ENCODE measurements around the gene PLK4. TPM values are rescaled to one million over a fixed set of nuclear protein-coding genes. Genes with fewer than 3 reads are reported as not detected.

The PLK4 gene
- total and polyA plus RNA-seq, 2 of the 4 experiments (the other 2 are of a cell fraction), result 11.2 to 15.1 TPM

DNA sequence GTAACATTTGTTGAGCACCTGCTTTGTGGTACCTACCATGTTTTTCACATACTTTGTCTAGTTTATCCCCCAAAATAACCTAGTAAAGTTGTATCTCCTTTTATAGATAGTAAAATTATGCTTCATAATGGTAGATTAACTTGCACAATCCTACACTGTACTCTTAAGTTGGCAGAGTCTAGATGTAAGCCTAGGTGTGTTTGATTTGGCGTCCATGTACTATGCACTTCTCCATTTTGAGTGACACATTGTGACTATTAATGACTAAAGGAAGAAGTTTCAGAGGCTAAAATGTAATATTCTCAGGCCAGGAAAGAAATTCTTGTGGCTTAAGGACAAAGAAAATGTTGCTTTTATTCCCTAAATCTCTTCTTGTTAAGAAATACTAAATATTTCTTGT, 15.4 kb downstream of the PLK4 start:
- H3K27me3 ChIP-seq (ENCODE audit: control insufficient read depth, insufficient read depth, low read length), result no peaks in the 10 kb centered on the region
- H3K23ac ChIP-seq (ENCODE audit: low read depth, low read length), result no peak overlapping the region
- no peak overlapping the region for H2BK15ac ChIP-seq (ENCODE audit: low read depth, low read length)
- no CpG with 5 or more reads among the region's 1 CpG for WGBS, 2 experiments (ENCODE audit: extremely low coverage in 2 of 2, insufficient read length in 1 of 2)
- no peak overlapping the region for H3K4me3 ChIP-seq (ENCODE audit: insufficient read depth, low read depth, low read length)
- H2AK5ac ChIP-seq (ENCODE audit: low read depth, low read length), result no peak overlapping the region
- H2AFZ ChIP-seq (replicated peaks; ENCODE audit: low read length, poor library complexity), result no peak overlapping the region
- no peak for TF ChIP-seq RAD21 (IDR thresholded peaks at IDR 0.05; ENCODE audit: low read length)
- TF ChIP-seq RFX5 (IDR thresholded peaks at IDR 0.05; ENCODE audit: low read depth, low read length), result no peak
- no peak for TF ChIP-seq NFE2L2 (IDR thresholded peaks at IDR 0.05; ENCODE audit: low read depth, low read length)
- TF ChIP-seq BHLHE40 (IDR thresholded peaks at IDR 0.05; ENCODE audit: low read depth, low read length), result no peak
- no peak for TF ChIP-seq MAFK (IDR thresholded peaks at IDR 0.05; ENCODE audit: low read depth, low read length)
- no peak for TF ChIP-seq CHD1 (IDR thresholded peaks at IDR 0.05; ENCODE audit: low read depth, low read length)
- TF ChIP-seq CEBPB (IDR thresholded peaks at IDR 0.05; ENCODE audit: low read depth, low read length), result no peak
- TF ChIP-seq USF2 (IDR thresholded peaks at IDR 0.05; ENCODE audit: low read depth, low read length), result no peak
- no peak for TF ChIP-seq CTCF (conservative IDR thresholded peaks at IDR 0.05; ENCODE audit: low read depth, low read length)
- TF ChIP-seq RCOR1 (IDR thresholded peaks at IDR 0.05; ENCODE audit: insufficient replicate concordance, low read length), result no peak
- TF ChIP-seq MXI1 (IDR thresholded peaks at IDR 0.05; ENCODE audit: borderline replicate concordance, low read depth, low read length), result no peak
- no peak for TF ChIP-seq SMC3 (IDR thresholded peaks at IDR 0.05; ENCODE audit: low read depth, low read length)
- TF ChIP-seq POLR2A (IDR thresholded peaks at IDR 0.05; ENCODE audit: low read depth, low read length), result no peak
- no peak for TF ChIP-seq MAZ (IDR thresholded peaks at IDR 0.05; ENCODE audit: borderline replicate concordance, low read depth, low read length)
- TF ChIP-seq, protein P1, sequence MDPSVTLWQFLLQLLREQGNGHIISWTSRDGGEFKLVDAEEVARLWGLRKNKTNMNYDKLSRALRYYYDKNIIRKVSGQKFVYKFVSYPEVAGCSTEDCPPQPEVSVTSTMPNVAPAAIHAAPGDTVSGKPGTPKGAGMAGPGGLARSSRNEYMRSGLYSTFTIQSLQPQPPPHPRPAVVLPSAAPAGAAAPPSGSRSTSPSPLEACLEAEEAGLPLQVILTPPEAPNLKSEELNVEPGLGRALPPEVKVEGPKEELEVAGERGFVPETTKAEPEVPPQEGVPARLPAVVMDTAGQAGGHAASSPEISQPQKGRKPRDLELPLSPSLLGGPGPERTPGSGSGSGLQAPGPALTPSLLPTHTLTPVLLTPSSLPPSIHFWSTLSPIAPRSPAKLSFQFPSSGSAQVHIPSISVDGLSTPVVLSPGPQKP (IDR thresholded peaks at IDR 0.05; ENCODE audit: borderline replicate concordance, low read depth, low read length), result no peak
- TF ChIP-seq FOS (IDR thresholded peaks at IDR 0.05; ENCODE audit: low read depth, low read length), result no peak
- in situ Hi-C loops (cut with MboI; ENCODE audit: low sequenced_read_pairs) (no loop called here), dilution Hi-C loops (cut with HindIII; ENCODE audit: low sequenced_read_pairs, unreplicated experiment) (no loop called here), intact Hi-C loops (cut with micrococcal nuclease) (no loop called here)
- H3K18ac ChIP-seq (ENCODE audit: low read depth, low read length), result no peak overlapping the region
- H3K4me2 ChIP-seq (ENCODE audit: low read depth, low read length), result no peak overlapping the region
- no peak overlapping the region for H3K27ac ChIP-seq (ENCODE audit: insufficient read depth, low read length)
- H2BK120ac ChIP-seq (ENCODE audit: low read depth, low read length), result no peak overlapping the region
- ATAC-seq (ENCODE audit: low read depth), result no peak
- H3K9ac ChIP-seq (ENCODE audit: low read depth, low read length), result no peak overlapping the region
- no peak overlapping the region for H4K8ac ChIP-seq (ENCODE audit: low read depth in 2 of 2, low read length in 2 of 2)
- no peak overlapping the region for H3K56ac ChIP-seq (ENCODE audit: extremely low read depth, insufficient read depth, low read length)
- CTCF ChIA-PET, result no interaction called here
- no peak overlapping the region for H4K91ac ChIP-seq (ENCODE audit: insufficient read depth, low read depth, low read length)
- no peak overlapping the region for H2BK5ac ChIP-seq (ENCODE audit: low read depth, low read length, poor library complexity, severe bottlenecking)
- POLR2A ChIA-PET (ENCODE audit: unreplicated experiment), result no interaction called here
- no peaks in the 10 kb centered on the region for H3K9me3 ChIP-seq (ENCODE audit: control insufficient read depth, insufficient read depth, low read length)
- 0 out of 4 replicates have a peak, but pooled peaks cover 0 to 2% of the 10 kb centered on the region in 2 experiments for H3K79me1 ChIP-seq (ENCODE audit: low read depth in 1 of 2, low read length in 2 of 2)
- H2BK20ac ChIP-seq (ENCODE audit: low read depth, low read length), result no peak overlapping the region
- no peak overlapping the region for H4K5ac ChIP-seq (ENCODE audit: low read depth, low read length)
- H3K9me1 ChIP-seq (ENCODE audit: insufficient read depth, low read length), result no peaks in the 10 kb centered on the region
- H3K4ac ChIP-seq (ENCODE audit: low read depth, low read length), result no peak overlapping the region
- no peak overlapping the region for H2AK9ac ChIP-seq (replicated peaks; ENCODE audit: low read depth, low read length, poor library complexity)
- 0 out of 2 replicates have a peak, but pooled peaks cover 2% of the 10 kb centered on the region for H3K36me3 ChIP-seq (ENCODE audit: control insufficient read depth, insufficient read depth, low read length)
- no peaks in the 10 kb centered on the region for H4K20me1 ChIP-seq (ENCODE audit: insufficient read depth, low read length)
- DNase-seq, result no peak
- no peak overlapping the region for H3K14ac ChIP-seq (replicated peaks; ENCODE audit: low read depth, low read length)
- no peaks in the 10 kb centered on the region for H3K4me1 ChIP-seq (ENCODE audit: control insufficient read depth, insufficient read depth, low read length)
- no TSS peak for BruUV-seq (replicated peaks)
